Activated T-helper 1 cell treated with anti-CD3 and anti-CD28 coated beads, Interleukin-12 subunit alpha, Interleukin-12 subunit beta, Interleukin-2, Interleukin-4 antibody, amounts not matched to agents 30 ng/mL and 10 ng/mL and 1 ng/mL, durations not matched to agents 14 hours and 24 hours and 36 hours (primary cell): ENCODE results near the gene SRRT. TPM values are rescaled to one million over a fixed set of nuclear protein-coding genes. Genes with fewer than 3 reads are reported as not detected.
"Not testable (repeated sequence)": the region's sequence is repeated elsewhere in the genome, so short reads cannot be mapped to it uniquely, and the experiment has no call there.

Source experiments
- DNase-seq: peaks from one replicate; pipeline ENCODE4 v3.0.0; 2021; ENCODE audit warnings: low spot score
- H3K27ac Mint-ChIP-seq: one replicate; pipeline ENCODE4 v1.8.0; 2021; ENCODE audit warnings: mild to moderate bottlenecking, mixed read lengths
- H3K27me3 Mint-ChIP-seq: one replicate; pipeline ENCODE4 v1.8.0; 2022; ENCODE audit warnings: mild to moderate bottlenecking, moderate library complexity, mixed read lengths; ENCODE audit not compliant: insufficient read depth
- H3K36me3 Mint-ChIP-seq: one replicate; pipeline ENCODE4 v1.8.0; 2021; ENCODE audit warnings: low read depth, mixed read lengths
- H3K4me1 Mint-ChIP-seq: one replicate; pipeline ENCODE4 v1.8.0; 2021; ENCODE audit warnings: low read depth, mixed read lengths
- H3K4me3 Mint-ChIP-seq: one replicate; pipeline ENCODE4 v1.8.0; 2021; ENCODE audit warnings: mild to moderate bottlenecking, moderate library complexity, mixed read lengths
- H3K9me3 Mint-ChIP-seq: one replicate; pipeline ENCODE4 v1.8.0; 2021; ENCODE audit warnings: mixed read lengths
- intact Hi-C: fragments of 100-400 bp; cut with micrococcal nuclease; formaldehyde crosslinking; loops from one replicate; pipeline ENCODE4 v1.15.1; 2024
- total RNA-seq: library from RNA; stranded (reverse); gene quantifications from 2 replicates; pipeline ENCODE4 v1.2.3, GENCODE V29; 2022

Gene SRRT
- total RNA-seq, 1 donor from 2014 or later = 306 TPM

- Mint-ChIP-seq H3K36me3 (peaks cover 2% of the 10 kb centered on the region), H3K4me1 (no peaks in the 10 kb centered on the region)
These were observed 37.6 kb upstream of the SRRT start for GRCh38 chr7:100837099-100837836.

GRCh38 chr7:100839361-100839760 is 35.5 kb upstream of the SRRT start:
- DNase-seq = no peak
- Mint-ChIP-seq H3K4me1 (no peaks in the 10 kb centered on the region), H3K36me3 (peaks cover 2% of the 10 kb centered on the region), H3K27me3 (peaks cover 3% of the 10 kb centered on the region), H3K4me3 (no peak overlapping the region), H3K9me3 (no peaks in the 10 kb centered on the region), H3K27ac (no peak overlapping the region)
- intact Hi-C loops = no loop called here

More at GRCh38 chr7:100837099-100837836, 37.6 kb upstream of the SRRT start:
- intact Hi-C loops = loop anchor here (2.0 kb wide), 1 partner anchor 16 kb away; the partner anchor contains the start of gene SLC12A9
- Mint-ChIP-seq H3K4me3 (peak overlapping the region; percentile 79), H3K27ac (peak overlapping the region; percentile 44), H3K27me3 (peaks cover 3% of the 10 kb centered on the region), H3K9me3 (no peaks in the 10 kb centered on the region)
- peak; percentile 54 for DNase-seq

GRCh38 chr7:100840470-100841100 is 34.3 kb upstream of the SRRT start:
- Mint-ChIP-seq H3K4me1 (no peaks in the 10 kb centered on the region), H3K4me3 (no peak overlapping the region), H3K36me3 (peaks cover under 1% of the 10 kb centered on the region), H3K9me3 (no peaks in the 10 kb centered on the region), H3K27ac (no peak overlapping the region), H3K27me3 (peaks cover 3% of the 10 kb centered on the region)
- DNase-seq = no peak
- intact Hi-C loops = no loop called here

GRCh38 chr7:100847360-100847759 is 27.5 kb upstream of the SRRT start:
- Mint-ChIP-seq H3K36me3 (no peaks in the 10 kb centered on the region), H3K4me3 (no peak overlapping the region), H3K9me3 (no peaks in the 10 kb centered on the region), H3K4me1 (peaks cover 5% of the 10 kb centered on the region), H3K27me3 (peaks cover 5% of the 10 kb centered on the region), H3K27ac (no peak overlapping the region)
- DNase-seq = no peak
- intact Hi-C loops = no loop called here

- peaks cover 9% of the 10 kb centered on the region for H3K36me3 Mint-ChIP-seq
- peaks cover 8% of the 10 kb centered on the region for H3K4me1 Mint-ChIP-seq
- H3K4me3 Mint-ChIP-seq = peak within 1 kb of the TSS; percentile 93
- H3K27me3 Mint-ChIP-seq = peaks cover 5% of the 10 kb centered on the region
- peak within 1 kb of the TSS; percentile 79 for H3K27ac Mint-ChIP-seq
- peak; percentile 86 for DNase-seq
- no peaks in the 10 kb centered on the region for H3K9me3 Mint-ChIP-seq
- intact Hi-C loops = loop anchor here (1.0 to 5.0 kb wide), 16 partner anchors 15 to 373 kb away; partner anchors contain the start of genes FBXO24, GIGYF1, GNB2 and LRCH4
These were observed 22.6 kb upstream of the SRRT start, which contains the start of gene SLC12A9 for GRCh38 chr7:100852048-100852872. TSS of gene SLC12A9 (plus strand) at chr7:100852713. CDS start at chr7:100854198, 1,485 bp downstream.

DNA sequence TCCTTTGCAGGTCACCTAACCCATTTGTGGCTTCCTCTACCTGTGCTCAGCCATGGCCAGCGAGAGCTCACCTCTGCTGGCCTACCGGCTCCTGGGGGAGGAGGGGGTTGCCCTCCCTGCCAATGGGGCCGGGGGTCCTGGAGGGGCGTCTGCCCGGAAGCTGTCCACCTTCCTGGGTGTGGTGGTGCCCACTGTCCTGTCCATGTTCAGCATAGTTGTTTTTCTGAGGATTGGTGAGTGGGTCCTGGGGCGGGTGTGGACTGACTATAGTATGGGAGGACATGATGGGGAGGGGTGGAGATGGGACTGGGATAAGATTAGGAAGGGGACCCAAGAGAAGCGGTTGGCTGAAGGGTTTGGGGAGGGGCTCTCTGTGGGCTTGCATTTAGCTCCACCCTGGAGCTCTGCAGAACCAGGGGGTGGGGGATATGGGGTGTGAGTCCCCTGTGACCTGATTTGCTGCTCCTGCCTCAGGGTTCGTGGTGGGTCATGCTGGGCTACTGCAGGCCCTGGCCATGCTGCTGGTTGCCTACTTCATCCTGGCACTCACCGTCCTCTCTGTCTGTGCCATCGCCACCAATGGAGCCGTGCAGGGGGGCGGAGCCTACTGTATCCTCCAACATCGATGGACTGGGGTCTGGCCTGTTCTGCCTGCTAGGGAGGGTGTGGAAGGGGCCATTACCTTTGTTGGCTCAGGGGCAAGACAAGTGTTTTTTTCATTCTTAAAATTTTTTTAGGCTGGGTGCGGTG is 20.6 kb upstream of the SRRT start:
- no peaks in the 10 kb centered on the region for H3K9me3 Mint-ChIP-seq
- intact Hi-C loops = loop anchor here (5.0 kb wide), 2 partner anchors 162 to 287 kb away; partner anchors contain the start of gene GIGYF1

DNA sequence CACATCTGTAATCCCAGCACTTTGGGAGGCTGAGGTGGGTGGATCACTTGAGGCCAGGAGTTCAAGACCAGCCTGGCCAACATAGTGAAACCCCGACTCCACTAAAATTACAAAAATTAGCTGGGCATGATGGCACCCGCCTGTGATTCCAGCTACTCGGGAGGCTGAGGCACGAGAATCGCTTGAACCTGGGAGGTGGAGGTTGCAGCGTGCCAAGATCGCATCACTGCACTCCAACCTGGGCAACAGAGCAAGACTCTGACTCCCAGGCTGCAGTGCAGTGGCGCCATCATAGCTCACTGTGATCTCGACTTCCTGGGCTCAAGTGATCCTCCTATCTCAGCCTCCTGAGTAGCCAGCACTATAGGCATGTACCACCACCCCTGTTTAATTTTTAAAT is 20.0 kb upstream of the SRRT start:
- not testable (repeated sequence) for H3K9me3 Mint-ChIP-seq, H3K4me1 Mint-ChIP-seq, H3K4me3 Mint-ChIP-seq, H3K27ac Mint-ChIP-seq, H3K27me3 Mint-ChIP-seq, DNase-seq
- intact Hi-C loops = loop anchor here (5.0 kb wide), 2 partner anchors 163 to 288 kb away; partner anchors contain the start of gene GIGYF1
- peaks cover 16% of the 10 kb centered on the region for H3K36me3 Mint-ChIP-seq

More for the DNA sequence above, 20.6 kb upstream of the SRRT start:
- Mint-ChIP-seq H3K4me1 (peaks cover 8% of the 10 kb centered on the region), H3K27ac (no peak overlapping the region), H3K27me3 (no peaks in the 10 kb centered on the region), H3K4me3 (peak overlapping the region; percentile 93), H3K36me3 (peaks cover 12% of the 10 kb centered on the region)
- no peak for DNase-seq

DNA sequence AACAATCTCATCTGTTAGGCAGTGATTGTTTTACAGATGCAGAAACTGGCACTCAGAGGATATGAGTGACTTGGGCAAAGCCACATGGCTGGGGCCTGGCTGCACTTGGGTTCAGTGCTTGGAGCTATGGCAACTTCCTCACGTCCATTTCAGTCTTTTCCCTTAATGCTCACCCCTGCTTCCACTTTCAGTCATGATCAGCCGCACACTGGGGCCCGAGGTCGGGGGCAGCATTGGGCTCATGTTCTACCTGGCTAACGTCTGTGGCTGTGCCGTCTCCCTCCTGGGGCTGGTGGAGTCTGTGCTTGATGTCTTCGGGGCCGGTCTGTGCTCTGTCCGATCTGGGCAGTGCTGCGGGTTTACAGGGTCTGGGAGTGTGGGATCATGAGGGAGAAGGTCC is 19.4 kb upstream of the SRRT start:
- H3K9me3 Mint-ChIP-seq = no peaks in the 10 kb centered on the region
- peaks cover 8% of the 10 kb centered on the region for H3K4me1 Mint-ChIP-seq
- no peaks in the 10 kb centered on the region for H3K27me3 Mint-ChIP-seq
- DNase-seq = no peak
- H3K27ac Mint-ChIP-seq = no peak overlapping the region
- intact Hi-C loops = no loop called here
- H3K4me3 Mint-ChIP-seq = no peak overlapping the region
- H3K36me3 Mint-ChIP-seq = peaks cover 17% of the 10 kb centered on the region

- peaks cover 6% of the 10 kb centered on the region for H3K4me1 Mint-ChIP-seq
- H3K27ac Mint-ChIP-seq = no peak overlapping the region
- H3K27me3 Mint-ChIP-seq = no peaks in the 10 kb centered on the region
- no peaks in the 10 kb centered on the region for H3K9me3 Mint-ChIP-seq
- intact Hi-C loops = no loop called here
- H3K4me3 Mint-ChIP-seq = no peak overlapping the region
- no peak for DNase-seq
- H3K36me3 Mint-ChIP-seq = peaks cover 21% of the 10 kb centered on the region
These were observed 18.0 kb upstream of the SRRT start for GRCh38 chr7:100856871-100857282.

DNA sequence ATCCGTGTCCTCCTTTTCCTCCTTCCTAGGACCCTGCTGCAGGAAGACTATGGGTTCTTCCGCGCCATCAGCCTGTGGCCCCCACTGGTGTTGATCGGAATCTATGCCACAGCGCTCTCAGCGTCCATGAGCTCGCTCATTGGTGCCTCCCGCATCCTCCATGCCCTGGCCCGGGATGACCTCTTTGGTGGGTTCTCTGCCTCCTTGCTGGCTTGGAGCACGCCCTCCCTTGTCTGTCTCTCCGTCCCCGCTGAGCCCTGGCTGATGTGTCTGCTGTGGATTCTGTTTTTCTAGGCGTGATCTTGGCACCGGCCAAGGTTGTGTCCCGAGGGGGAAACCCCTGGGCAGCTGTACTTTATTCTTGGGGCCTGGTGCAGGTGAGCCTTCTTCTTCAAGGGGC is 15.0 kb upstream of the SRRT start:
- peaks cover 4% of the 10 kb centered on the region for H3K4me1 Mint-ChIP-seq
- intact Hi-C loops = no loop called here
- no peaks in the 10 kb centered on the region for H3K27me3 Mint-ChIP-seq
- H3K4me3 Mint-ChIP-seq = no peak overlapping the region
- H3K9me3 Mint-ChIP-seq = no peaks in the 10 kb centered on the region
- DNase-seq = no peak
- H3K36me3 Mint-ChIP-seq = peaks cover 38% of the 10 kb centered on the region
- H3K27ac Mint-ChIP-seq = no peak overlapping the region

DNA sequence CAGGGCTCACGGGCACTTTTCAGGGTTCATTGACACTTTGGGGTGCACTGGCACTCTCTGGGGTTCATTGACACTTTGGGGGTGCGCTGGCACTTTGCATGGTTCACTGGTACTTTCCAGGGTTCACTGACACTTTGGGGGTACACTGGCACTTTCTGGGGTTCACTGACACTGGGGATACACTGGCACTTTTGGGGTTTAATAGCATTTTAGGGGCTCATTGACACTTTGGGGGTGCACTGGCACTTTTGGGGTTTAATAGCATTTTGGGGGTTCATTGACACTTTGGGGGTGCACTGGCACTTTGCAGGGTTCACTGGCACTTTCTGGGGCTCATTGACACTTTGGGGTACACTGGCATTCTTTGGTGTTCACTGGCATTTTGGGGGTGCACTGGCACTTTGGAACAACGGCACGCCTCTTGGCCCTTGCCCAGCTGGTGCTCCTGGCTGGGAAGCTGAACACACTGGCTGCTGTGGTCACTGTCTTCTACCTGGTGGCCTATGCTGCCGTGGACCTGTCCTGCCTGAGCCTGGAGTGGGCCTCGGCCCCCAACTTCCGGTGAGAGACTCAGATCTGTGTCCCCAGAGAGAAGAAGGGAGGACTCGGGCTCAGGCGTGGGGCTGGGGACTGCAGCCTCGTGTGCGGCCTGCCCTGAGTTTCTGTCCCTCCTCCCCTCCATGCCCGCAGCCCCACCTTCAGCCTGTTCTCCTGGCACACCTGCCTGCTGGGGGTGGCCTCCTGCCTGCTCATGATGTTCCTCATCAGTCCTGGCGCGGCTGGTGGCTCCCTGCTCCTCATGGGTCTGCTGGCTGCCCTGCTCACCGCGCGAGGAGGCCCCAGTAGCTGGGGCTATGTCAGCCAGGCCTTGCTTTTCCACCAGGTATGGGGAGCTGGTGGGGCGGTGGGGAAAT is 13.9 kb upstream of the SRRT start:
- Mint-ChIP-seq H3K4me1 (peaks cover under 1% of the 10 kb centered on the region), H3K9me3 (no peaks in the 10 kb centered on the region), H3K36me3 (peaks cover 36% of the 10 kb centered on the region), H3K27me3 (no peaks in the 10 kb centered on the region), H3K27ac (no peak overlapping the region), H3K4me3 (no peak overlapping the region)
- no peak for DNase-seq
- intact Hi-C loops = no loop called here
